GM19328 (cell line): ENCODE results near the gene PPP1R14C.

ENCODE experiments used
- ATAC-seq: cut with Tn5 transposase; IDR thresholded peaks from one replicate; pipeline ENCODE4 v1.9.1; 2021; ENCODE audit warnings: mild to moderate bottlenecking, moderate library complexity; ENCODE audit not compliant: unreplicated experiment

The PPP1R14C gene

DNA sequence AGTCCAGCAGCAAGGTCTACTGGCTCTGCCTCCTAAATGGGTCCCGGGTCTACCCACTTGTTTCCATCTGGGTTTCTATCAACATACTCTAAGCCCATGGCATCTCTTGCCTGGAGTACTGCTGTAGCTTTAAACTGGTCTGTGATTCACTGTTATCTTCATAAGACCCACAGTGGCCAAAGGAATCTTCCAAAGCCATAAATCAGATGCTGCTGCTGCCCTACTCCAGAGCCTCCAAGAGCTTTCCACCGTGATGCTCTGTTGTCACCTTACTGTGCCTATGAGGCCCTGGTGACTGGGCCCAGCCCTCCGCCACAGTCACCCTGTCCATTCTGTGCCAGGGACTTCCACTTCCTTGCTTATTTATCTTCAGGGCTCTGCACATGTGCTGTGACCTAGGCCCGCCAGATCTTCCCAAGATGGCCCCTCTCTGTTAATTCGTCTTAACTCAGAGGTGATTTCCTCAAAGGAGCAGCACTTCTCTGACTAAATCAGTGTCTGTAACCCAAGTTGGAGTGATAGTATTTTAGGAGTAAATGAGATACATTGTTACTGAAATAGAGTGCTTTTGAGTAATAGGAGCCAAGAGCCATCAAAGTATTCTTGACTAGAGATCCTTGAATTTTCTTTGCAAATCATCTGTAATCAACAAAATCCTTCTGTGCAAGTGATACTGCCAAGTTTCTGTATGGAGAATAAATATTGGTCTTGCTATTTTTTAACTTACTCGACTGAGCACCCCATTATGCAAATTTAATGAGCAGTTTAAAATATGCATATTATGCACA is 102.5 kb downstream of the PPP1R14C start:
- no peak for ATAC-seq

DNA sequence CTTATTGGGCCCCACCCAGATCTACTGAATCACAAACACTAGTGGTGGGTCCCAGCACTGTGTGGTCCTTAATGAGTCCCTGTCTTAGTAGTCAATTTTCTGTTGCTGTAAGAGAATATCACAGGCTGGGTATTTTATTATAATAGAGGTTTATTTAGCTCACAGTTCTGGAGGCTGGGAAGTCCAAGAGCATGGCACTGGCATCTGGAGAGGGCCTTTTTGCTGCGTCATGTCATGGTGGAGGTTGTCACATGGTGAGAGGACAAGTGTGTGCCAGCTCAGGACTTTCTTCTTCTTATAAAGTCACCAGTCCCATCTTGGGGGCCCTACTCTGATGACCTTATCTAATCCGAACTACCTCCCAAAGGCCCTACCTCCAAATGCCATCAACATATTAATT is 105.0 kb downstream of the PPP1R14C start:
- ATAC-seq = no peak

DNA sequence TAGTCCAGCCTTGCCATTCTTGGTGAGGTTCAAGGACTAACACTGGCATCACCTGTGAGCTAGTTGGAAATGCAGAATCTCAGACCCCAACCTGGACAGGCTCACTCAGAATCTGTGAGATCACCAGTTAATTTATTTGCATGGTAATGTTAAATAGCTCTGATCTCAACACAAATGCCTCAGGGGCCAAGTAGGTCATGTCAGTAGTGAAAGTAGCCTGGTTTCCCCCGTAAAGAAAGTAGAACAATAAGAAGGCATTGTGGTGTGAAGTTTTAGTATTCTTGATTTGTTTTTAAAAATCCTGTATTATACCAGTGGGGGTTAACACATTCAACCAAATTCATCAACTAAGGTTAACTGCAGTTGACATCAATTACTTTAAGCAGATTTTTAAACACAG is 105.5 kb downstream of the PPP1R14C start:
- no peak for ATAC-seq

DNA sequence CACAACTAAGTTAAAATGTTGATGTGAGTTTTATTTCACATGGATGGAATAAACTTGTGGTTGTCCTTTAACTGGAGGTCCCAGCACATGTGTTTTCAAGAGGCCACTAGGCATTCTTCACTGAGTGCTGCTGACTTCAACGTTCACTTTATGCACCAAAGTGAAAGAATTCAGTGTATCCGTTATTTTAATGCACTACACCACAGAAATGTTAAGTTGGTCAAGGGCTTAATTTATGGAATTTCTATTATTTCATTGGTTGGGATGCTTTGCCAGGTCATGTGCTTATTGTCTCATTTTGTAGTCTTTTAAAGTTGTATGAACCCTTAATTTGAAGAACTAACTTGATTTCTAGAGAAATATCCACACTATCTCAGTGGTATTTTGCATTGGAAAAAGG is 106.4 kb downstream of the PPP1R14C start:
- no peak for ATAC-seq

DNA sequence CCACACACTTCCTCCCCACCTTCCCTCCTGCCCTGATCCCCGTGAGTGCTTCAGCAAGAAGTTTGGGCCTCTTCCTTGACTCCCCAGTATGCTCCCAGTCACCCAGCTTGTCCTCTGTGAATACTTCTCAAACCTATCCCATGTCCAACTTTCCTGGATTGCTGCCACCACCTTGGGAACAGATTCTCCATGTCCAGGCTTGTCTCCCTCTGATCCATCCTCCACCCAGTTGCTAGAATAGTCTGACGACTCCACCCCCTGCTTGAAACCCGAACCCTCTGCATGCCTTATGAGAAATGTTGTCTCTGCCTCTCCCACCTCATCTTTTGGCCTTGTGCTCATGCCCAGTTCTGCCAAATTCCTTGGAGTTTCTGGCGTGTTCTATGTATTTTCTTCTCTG is 108.0 kb downstream of the PPP1R14C start:
- no peak for ATAC-seq

DNA sequence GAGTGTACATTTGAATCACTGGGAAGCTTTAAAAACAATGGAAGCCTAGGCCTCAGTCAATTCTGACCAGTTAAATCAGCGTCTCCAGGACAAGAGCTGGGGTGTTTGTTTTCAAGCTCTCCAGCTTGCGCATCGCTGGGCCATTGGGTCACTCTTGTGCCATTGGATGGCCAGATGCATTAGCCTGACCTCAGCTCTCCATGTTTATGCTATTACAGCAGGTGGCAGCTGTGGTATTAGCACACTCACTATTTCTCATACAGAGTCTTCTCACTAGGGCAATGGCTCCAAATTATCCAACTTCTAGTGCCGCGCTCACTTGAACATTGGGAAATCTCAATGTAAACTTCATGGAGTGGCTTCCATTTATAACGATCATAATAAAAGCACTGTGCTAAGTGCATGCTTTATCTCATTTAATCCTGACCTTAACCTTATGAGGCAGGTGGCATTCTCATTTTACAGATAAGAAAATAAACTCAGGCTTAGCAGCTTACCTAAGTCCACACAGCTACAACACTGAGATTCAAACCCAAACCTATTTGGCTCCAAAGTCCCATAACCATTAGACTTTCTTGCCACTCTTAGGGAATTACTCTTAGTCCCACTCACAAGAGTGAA is 108.8 kb downstream of the PPP1R14C start:
- ATAC-seq = no peak

DNA sequence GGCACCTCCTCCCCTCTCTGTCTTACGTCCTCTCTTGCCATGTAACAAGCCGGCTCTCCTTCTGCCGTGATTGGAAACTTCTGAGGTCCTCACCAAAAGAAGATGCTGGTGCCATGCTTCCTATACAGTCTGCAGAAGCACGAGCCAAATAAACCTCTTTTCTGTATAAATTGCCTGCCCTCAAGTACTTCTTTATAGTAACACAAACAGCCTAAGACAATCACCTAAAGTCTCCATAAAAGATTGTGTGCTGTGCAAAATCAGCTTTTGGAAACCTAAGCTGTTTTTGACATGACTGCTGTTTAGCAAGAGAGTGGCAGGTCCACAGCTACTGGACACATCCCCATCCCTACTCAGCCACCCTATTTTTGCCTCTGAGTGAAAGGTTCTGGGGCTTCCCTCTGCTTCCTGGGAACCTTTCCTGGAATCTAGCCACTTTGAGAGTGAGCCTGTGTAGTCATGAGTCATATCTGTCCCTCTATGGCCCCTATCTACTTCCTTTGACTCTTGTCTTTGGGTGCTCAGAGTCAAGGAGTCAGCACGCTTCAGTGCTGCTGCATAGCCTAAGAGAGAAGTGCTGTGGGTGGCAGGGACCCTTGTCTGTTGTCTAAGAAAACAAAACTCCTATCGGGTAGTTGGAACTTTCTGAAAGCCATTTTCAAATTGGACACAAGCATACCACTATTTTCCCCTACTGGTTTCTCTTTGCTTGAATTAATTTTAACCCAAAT is 110.0 kb downstream of the PPP1R14C start:
- no peak for ATAC-seq

DNA sequence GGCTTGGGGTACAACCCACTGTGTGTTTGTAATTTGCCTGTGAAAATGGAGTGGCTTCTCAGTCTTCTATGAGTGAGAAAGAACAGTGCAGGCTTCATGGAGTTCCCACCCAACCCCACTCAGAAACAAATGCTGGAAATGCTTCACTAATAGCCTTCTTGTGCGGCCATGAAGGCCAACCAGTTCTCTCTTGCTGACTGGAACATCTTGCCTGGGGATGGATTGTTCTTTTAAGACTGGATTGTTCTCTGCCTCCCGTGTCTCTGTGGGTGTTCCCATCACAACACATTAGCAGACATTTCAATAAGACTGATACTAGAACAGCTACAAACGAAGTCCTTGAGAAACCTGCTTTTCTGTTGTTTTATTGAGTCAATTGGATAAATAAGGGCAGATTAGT is 110.6 kb downstream of the PPP1R14C start:
- no peak for ATAC-seq

DNA sequence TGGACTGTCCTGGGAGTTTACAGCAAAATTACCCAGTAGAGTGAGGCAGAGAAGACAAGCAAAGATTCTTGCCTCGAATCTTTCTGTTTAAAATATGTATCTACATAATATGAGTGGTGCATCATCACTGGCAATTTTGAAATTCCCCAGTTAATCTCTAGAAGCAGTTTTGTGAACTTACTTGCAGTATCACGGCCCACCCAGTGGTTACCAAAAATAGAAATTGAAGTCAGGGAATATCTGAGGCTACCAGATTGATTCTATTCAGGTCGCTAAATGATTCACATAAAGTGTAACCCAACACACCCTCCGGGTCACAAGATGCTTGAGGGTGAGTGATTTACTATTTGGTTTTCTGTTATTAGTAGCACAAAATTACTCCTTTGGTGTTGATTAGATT is 111.9 kb downstream of the PPP1R14C start:
- no peak for ATAC-seq

DNA sequence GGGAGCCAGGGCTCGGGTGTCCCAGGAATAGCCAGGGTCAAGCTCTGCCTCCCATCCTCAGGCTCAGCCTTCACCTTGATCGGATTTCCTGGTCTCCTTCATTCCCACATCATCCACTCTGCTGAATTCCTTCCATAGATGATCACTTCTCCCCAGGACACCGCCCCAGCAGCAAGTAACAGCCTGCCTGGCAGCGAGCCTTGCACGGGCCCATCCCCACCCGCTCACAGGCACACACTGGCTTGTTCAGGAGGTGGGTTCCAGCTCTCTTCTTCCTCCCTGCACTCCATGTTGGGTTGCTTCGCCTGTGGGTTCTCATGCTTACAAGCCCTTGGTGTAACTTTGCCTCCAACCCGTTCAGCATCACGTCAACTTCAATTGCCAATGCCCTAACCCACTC is 113.0 kb downstream of the PPP1R14C start:
- no peak for ATAC-seq

DNA sequence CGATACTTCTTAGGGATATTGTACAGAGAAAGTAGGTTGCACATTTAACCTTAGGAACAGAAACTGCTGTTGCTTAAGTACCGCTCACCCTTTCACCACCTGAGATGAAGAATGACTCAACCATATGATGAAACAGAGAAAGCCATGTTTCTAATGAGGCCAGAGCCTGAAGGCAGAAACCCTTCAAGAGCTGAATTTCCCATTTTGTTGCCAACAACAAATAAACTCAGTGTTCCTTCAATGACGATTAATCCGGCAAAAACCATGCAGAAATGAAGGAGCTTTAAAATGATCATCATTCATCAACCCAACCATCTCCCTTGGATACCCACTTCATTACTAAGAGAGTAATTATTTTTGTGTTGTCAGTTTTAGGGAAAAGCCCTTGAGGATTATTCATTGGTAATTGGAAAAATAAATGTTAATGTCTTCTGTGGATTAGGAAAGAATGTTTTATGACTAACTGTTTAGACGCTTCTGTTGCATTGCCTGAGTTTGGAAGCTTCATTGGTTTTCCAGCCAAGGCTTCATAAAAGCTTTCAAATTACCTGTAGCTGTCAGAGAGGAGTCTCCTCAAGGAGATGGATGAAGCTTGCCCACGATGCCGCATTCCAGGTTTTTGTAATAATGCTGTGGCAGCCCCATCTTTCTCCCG is 113.9 kb downstream of the PPP1R14C start:
- ATAC-seq = no peak

DNA sequence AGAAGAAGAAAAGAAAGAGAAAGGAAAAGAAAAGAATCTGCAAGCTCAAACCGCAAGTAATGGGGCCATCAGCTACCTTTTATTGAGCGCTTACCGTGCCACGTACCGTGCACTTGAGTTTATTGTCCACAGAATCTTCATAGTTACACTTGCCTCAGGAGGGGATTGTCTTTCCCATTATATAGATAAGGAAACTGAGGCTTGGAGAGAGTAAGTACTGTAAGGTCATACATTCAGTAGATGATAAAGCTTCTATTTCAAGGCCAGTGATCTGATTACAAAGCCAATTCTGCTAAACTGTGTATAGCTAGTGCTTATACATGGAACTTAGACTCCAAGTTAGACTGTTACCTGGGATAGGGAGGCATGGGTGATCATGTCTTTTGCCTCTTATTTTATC is 115.5 kb downstream of the PPP1R14C start:
- no peak for ATAC-seq

DNA sequence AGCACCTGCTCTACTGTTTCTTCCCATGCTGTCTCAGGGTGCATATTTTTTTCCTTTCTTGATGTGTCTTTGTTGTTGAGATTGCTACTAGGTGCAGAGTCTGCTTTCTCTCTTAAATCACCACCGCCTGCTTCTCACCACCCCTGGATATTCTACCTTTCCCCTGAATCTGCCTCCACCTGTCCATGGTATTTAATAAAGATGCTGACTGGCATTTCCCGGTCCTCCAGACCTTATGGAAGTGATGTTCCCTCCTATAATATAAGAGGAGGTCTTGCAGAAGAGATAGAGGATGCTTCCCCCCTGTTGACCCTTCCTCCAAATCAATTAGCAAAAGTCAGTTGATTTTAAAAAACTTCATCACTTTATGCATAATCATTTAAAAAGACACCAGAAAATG is 118.1 kb downstream of the PPP1R14C start:
- ATAC-seq = no peak

DNA sequence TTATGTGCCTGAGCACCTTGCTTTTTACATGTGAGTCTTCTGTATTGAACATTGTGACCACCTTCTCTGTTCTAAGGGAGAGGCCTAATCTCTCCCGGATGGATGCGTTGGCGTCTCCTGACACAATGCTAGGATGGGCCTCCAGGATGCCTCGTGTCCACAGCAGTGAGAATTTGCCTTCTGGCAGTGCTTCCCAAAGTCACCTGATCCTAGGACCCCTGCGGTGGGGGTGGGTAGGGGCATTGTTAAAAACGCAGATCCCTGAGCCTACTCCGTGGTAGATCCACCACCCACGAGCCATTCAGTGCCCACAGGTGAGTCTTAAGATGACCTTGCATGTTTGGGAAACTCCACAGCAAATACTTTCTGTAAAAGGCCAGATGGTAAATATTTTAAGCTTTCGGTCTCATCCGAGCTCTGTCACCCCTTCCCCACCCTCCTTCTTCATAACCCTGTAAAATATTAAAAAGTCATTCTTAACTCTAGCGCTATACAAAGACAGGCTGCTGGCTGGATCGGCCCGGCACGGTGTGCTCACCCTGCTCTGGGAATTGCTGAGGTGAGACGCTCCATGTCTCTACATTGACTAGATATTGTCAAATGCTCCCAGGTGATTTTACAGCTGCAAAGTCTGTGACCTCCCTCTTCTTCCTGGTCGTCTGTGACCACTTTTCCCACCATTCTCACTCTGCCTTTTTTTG is 119.3 kb downstream of the PPP1R14C start:
- ATAC-seq = no peak

DNA sequence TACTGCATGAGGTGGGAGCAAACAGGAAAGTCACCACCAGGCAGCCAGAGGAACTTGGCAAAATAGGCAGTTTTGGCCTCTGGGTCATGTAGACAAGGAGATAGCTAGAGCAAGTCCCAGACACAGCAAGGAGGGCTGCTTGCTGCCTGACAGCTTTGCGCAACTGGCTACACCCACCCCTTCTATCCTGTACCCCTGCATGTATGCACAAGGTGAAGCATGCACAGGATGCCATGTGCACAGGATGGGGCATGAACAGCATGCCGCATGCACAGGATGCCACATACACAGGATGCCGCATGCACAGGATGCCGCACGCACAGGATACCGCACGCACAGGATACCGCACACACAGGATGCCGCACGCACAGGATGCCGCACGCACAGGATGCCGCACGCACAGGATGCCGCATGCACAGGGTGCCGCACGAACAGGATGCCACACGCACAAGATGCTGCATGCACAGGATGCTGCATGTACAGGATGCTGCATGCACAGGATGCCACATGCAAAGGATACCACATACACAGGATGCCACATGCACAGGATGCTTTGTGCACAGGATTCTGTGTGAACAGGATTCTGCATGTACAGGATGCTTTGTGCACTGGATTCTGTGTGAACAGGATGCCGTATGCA is 121.0 kb downstream of the PPP1R14C start:
- no peak for ATAC-seq

DNA sequence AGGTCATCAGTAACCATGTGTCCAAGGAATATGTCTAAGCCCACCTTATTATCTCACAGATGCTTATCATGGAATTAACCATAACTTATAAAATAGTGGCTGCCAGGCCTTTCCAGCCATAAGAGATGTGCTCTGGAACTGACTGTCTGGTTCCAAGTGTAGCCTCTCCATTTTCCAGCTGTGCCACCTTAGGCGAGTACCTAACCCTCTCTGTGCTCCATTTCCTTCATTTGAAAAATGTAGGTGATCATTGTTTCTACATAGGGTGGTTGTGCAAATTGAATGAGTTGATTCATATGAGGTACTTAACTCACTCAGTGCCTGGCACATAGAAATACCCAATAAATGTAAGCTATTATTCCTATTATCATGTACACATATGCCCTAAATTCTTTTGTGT is 123.5 kb downstream of the PPP1R14C start:
- no peak for ATAC-seq

DNA sequence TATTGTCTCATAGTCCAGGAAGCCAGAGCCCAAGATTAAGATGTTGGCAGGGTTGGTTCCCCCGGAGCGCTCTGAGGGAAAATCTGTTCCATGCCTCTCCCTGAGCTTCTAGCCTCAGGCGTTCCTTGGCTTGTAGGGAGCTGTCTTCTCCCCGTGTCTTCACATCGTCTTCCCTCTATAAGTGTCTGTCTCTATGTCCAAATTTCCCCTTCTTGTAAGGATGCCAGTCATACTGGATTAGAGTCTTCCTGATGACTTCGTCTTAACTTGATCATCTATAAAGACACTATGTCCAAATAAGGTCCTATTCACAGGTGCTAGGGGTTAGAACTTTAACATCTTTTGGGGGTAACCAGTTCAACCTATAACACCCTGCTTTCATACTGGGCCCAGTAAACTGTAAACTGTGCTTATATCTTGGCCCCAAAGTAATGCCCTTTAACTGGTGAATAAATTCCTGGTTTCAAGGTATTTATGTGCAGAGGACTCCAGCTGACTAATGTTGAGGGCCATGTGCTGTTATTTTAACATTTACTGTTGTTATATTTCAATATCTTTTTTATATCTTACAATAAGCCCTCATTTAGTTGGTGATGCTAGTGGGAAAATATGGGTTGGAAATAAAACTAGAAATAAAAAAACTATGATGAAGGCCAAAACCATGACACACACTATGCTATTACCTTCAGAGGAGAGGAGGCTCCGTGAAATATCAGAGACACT is 124.3 kb downstream of the PPP1R14C start:
- ATAC-seq = no peak

DNA sequence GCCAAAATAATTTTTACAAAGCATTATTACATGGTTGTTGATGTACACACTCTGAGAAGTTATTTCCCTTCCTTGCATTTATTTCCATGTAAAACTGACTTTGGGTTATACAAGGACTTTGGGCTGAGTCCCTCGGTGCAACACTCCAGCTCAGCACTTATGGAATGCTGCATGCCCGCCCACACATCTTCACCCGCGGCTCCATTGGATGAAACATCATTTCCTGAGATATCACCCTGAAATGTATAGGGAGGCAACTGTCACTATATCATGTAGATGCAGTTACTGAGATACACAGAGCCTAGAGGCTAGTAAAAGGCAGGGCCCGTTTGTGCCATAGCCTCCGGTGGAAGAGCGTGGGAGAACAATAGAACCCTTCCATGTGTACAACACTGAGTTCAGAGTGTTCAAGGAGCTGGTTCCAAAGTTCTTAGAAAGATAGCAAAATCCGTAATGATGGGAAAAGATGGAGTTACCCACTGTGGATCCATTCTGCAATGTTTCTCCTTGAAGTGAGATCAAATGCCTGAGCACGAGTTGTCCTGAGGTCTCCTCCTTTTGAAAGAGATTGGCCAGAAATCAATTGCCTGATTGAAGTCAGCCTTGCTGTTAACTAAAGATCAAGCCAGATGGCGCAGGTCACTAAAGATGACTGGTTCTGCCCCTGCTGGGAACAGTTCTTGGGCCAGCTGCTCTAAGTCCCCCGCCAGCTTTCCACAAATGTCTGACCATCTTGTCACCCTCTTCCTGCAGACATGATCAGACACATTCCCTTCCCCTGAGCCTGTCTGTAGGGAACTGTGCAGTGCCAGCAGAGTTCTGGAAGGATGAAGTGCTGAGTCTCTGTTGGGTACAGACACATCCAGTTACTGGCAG is 125.1 kb downstream of the PPP1R14C start:
- ATAC-seq = no peak
